NT2/D1 (cell line): ENCODE data around the gene TFDP3.

Source experiments
- YY1 ChIP-seq: IDR thresholded peaks from 2 replicates; pipeline ENCODE4 v1.6.1; 2011; ENCODE audit not compliant: insufficient read length, insufficient read depth
- ZNF274 ChIP-seq: IDR thresholded peaks from 2 replicates; pipeline ENCODE4 v1.6.1; 2011; ENCODE audit warnings: mild to moderate bottlenecking, low read depth, low read length

- no peak for TF ChIP-seq ZNF274
- no peak for TF ChIP-seq YY1
Measured at GRCh38 chrX:133248177-133248576, 30.0 kb upstream of the TFDP3 start.
